Epithelial cell of proximal tubule (primary cell): ENCODE measurements around the gene NRDC. TPM values are rescaled to one million over a fixed set of nuclear protein-coding genes. Genes with fewer than 3 reads are reported as not detected.
"Not testable (repeated sequence)": the region's sequence is repeated elsewhere in the genome, so short reads cannot be mapped to it uniquely, and the experiment has no call there.

Experiments used
- DNase-seq: peaks from one replicate; pipeline ENCODE4 v3.0.0-alpha.2; 2011; ENCODE audit warnings: low read depth
- H3K4me3 ChIP-seq: 2 replicates; pipeline ENCODE4 v1.5.1; 2011; ENCODE audit warnings: low read depth, mild to moderate bottlenecking, low read length
- total RNA-seq: library from RNA; depleted of rRNA; stranded (reverse); fragments of >200 nt; gene quantifications from 2 replicates; pipeline ENCODE4 v1.2.3, GENCODE V29; 2015
- TF ChIP-seq, protein P1 (sequence below): conservative IDR thresholded peaks from 2 replicates; pipeline ENCODE4 v1.5.1; 2012; ENCODE audit warnings: low read depth, mild to moderate bottlenecking, low read length

NRDC gene
- total RNA-seq, 1 donor from 2014 or later = 46.0 TPM

GRCh38 chr1:51897699-51898031, 19.1 kb upstream of the NRDC start:
- no peak overlapping the region for H3K4me3 ChIP-seq
- TF ChIP-seq, protein P1, sequence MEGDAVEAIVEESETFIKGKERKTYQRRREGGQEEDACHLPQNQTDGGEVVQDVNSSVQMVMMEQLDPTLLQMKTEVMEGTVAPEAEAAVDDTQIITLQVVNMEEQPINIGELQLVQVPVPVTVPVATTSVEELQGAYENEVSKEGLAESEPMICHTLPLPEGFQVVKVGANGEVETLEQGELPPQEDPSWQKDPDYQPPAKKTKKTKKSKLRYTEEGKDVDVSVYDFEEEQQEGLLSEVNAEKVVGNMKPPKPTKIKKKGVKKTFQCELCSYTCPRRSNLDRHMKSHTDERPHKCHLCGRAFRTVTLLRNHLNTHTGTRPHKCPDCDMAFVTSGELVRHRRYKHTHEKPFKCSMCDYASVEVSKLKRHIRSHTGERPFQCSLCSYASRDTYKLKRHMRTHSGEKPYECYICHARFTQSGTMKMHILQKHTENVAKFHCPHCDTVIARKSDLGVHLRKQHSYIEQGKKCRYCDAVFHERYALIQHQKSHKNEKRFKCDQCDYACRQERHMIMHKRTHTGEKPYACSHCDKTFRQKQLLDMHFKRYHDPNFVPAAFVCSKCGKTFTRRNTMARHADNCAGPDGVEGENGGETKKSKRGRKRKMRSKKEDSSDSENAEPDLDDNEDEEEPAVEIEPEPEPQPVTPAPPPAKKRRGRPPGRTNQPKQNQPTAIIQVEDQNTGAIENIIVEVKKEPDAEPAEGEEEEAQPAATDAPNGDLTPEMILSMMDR = no peak
- DNase-seq = no peak

GRCh38 chr1:51894748-51895147, 16.2 kb upstream of the NRDC start:
- not testable (repeated sequence) for H3K4me3 ChIP-seq, DNase-seq

GRCh38 chr1:51878308-51878615, 265 bp downstream of the NRDC start:
- no peak for DNase-seq
- TF ChIP-seq, protein P1 = no peak
- peak overlapping the region; percentile 84 for H3K4me3 ChIP-seq

DNA sequence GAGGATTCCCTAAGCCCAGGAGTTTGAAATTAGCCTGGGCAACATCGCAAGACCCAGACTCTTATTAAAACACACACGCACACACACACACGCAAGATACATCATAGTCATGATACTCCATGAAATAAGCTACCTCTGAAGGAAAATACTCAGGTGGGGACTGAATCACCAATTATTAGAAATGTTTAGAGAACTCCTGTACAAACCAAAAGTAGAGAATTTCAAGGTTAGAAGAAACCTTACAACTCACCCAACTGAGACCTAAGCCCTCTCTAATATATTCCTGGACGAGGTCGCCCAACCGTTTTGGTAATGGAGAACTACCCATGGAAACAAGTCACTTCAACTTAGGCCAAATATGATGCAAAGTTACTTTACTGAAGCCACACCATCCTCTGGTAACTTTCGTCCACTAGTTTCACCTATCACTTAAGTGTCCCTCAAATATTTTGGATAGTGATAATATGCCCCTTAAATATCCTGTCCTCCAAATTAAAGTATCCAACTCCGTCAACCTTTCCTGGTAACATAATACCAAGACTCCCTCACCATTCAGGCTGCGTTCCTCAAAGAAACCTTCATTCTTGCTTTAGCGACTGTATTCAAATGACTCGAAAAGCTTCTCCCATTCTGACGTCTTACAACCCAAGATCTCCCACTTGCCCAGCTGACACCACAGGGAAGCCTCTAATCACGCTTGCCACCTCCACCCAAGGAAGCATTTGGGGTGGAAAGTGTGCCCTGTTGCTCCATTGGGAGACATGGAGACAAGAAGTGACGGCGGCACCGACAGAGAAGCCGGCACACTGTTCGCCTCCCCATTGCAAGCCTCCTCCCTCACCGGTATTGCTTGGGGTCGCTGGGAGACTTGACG, 856 bp downstream of the NRDC start:
- no peak for DNase-seq
- TF ChIP-seq, protein P1 = no peak
- H3K4me3 ChIP-seq = peak overlapping the region; percentile 84

GRCh38 chr1:51875836-51876235, 2.7 kb downstream of the NRDC start:
- TF ChIP-seq, protein P1 = no peak
- no peak overlapping the region for H3K4me3 ChIP-seq
- DNase-seq = no peak

- TF ChIP-seq, protein P1 = no peak
- H3K4me3 ChIP-seq = no peak overlapping the region
- DNase-seq = no peak
Observed at GRCh38 chr1:51875291-51875772, 3.2 kb downstream of the NRDC start.

GRCh38 chr1:51873270-51873669, 5.3 kb downstream of the NRDC start:
- not testable (repeated sequence) for DNase-seq, H3K4me3 ChIP-seq

GRCh38 chr1:51871351-51871975, 7.1 kb downstream of the NRDC start:
- TF ChIP-seq, protein P1 = no peak
- no peak for DNase-seq
- no peak overlapping the region for H3K4me3 ChIP-seq
